Thyroid gland (tissue), 4 donors: ENCODE results near the gene FAR2. TPM values are rescaled to one million over a fixed set of nuclear protein-coding genes. Genes with fewer than 3 reads are reported as not detected.

Experiments
- DNase-seq, 2 donors: peaks; one replicate each; pipeline ENCODE4 v3.0.0-alpha.2; 2019
- H3K27ac ChIP-seq, 3 donors: fragments of 200-600 bp; sonication (generic); 1 replicate in 2 of 3; 2 replicates in 1 of 3; pipeline ENCODE4 v1.5.1; 2016 to 2019; ENCODE audit warnings: mild to moderate bottlenecking in 1 of 3, moderate library complexity in 1 of 3
- H3K27me3 ChIP-seq: fragments of 200-600 bp; sonication (generic); one replicate; pipeline ENCODE4 v1.5.1; 2019
- H3K36me3 ChIP-seq, 2 donors: fragments of 200-600 bp; sonication (generic); one replicate each; pipeline ENCODE4 v1.5.1; 2016 to 2019
- H3K4me1 ChIP-seq, 2 donors: fragments of 200-600 bp; sonication (generic); one replicate each; pipeline ENCODE4 v1.5.1; 2017 to 2019
- H3K4me3 ChIP-seq, 3 donors: fragments of 200-600 bp; sonication (generic); replicated peaks in 1 of 3; 1 replicate in 2 of 3; 2 replicates in 1 of 3; pipeline ENCODE4 v1.5.1; 2016; ENCODE audit warnings: mild to moderate bottlenecking in 1 of 3
- H3K9me3 ChIP-seq: fragments of 200-600 bp; sonication (generic); one replicate; pipeline ENCODE4 v1.5.1; 2017
- CTCF ChIP-seq, 6 experiments: fragments of 200-600 bp in 3 of 6; fragments of 450-650 bp in 3 of 6; sonication (generic) in 3 of 6; IDR thresholded peaks; one replicate each; pipeline ENCODE4 v1.5.1; 2016 to 2019; ENCODE audit warnings: antibody characterized with exemption in 6 of 6, mild to moderate bottlenecking in 2 of 6, inconsistent platforms in 1 of 6, moderate library complexity in 1 of 6
- POLR2A ChIP-seq, 2 donors: fragments of 450-650 bp; IDR thresholded peaks; one replicate each; pipeline ENCODE4 v1.6.1; 2017; ENCODE audit warnings: antibody characterized with exemption in 2 of 2, mild to moderate bottlenecking in 2 of 2, moderate library complexity in 1 of 2
- WGBS, 2 donors: methylation state at CpG; one replicate each; pipeline ENCODE4 v1.1.5; 2017; 5-methylcytosine and 5-hydroxymethylcytosine counted together
- intact Hi-C: fragments of 100-400 bp; cut with DNase I; formaldehyde crosslinking; loops from one replicate; pipeline ENCODE4 v1.15.1; 2023
- total RNA-seq, 4 donors: library from RNA; depleted of rRNA; stranded (reverse); fragments of >200 nt; gene quantifications; one replicate each; pipeline ENCODE4 v1.2.3, GENCODE V29; 2016

FAR2 gene
- total RNA-seq, 4 donors from 2014 or later, result 3.2 to 9.1 (median 4.3) TPM

GRCh38 chr12:29220632-29221336, 71.7 kb downstream of the FAR2 start:
- DNase-seq, result no peak
- Histone ChIP-seq H3K27ac (no peak overlapping the region), H3K36me3 (no peaks in the 10 kb centered on the region), H3K4me1 (no peaks in the 10 kb centered on the region), H3K27me3 (no peaks in the 10 kb centered on the region), H3K9me3 (no peaks in the 10 kb centered on the region), H3K4me3 (no peak overlapping the region)
- WGBS, 2 donors, result 78 to 80% methylated on average over 18 of the region's 18 CpGs
- no peak for TF ChIP-seq CTCF (IDR thresholded peaks at IDR 0.05)
- TF ChIP-seq POLR2A (IDR thresholded peaks at IDR 0.05), result no peak
- intact Hi-C loops, result no loop called here

- Histone ChIP-seq H3K4me1 (no peaks in the 10 kb centered on the region), H3K4me3 (no peak overlapping the region), H3K27me3 (no peaks in the 10 kb centered on the region), H3K27ac (no peak overlapping the region), H3K36me3 (no peaks in the 10 kb centered on the region), H3K9me3 (no peaks in the 10 kb centered on the region)
- TF ChIP-seq CTCF (IDR thresholded peaks at IDR 0.05) (no peak), POLR2A (IDR thresholded peaks at IDR 0.05) (no peak)
- intact Hi-C loops, result no loop called here
- 89 to 93% methylated on average over 1 of the region's 1 CpG for WGBS, 2 donors
- no peak for DNase-seq
Observed at GRCh38 chr12:29222200-29222599, 73.1 kb downstream of the FAR2 start.

GRCh38 chr12:29223426-29223825, 74.3 kb downstream of the FAR2 start:
- 76 to 87% methylated on average over 2 of the region's 2 CpGs for WGBS, 2 donors
- Histone ChIP-seq H3K9me3 (no peaks in the 10 kb centered on the region), H3K36me3 (no peaks in the 10 kb centered on the region), H3K27ac (no peak overlapping the region), H3K4me3 (no peak overlapping the region), H3K27me3 (no peaks in the 10 kb centered on the region), H3K4me1 (no peaks in the 10 kb centered on the region)
- DNase-seq, result no peak
- intact Hi-C loops, result no loop called here
- no peak for TF ChIP-seq CTCF (IDR thresholded peaks at IDR 0.05)
- TF ChIP-seq POLR2A (IDR thresholded peaks at IDR 0.05), result no peak

- no peak for DNase-seq
- H3K4me3 ChIP-seq, result no peak overlapping the region
- H3K9me3 ChIP-seq, result no peaks in the 10 kb centered on the region
- H3K27me3 ChIP-seq, result no peaks in the 10 kb centered on the region
- TF ChIP-seq CTCF (IDR thresholded peaks at IDR 0.05), result no peak
- TF ChIP-seq POLR2A (IDR thresholded peaks at IDR 0.05), result no peak
- 80 to 83% methylated on average over 2 of the region's 2 CpGs for WGBS, 2 donors
- H3K27ac ChIP-seq, result no peak overlapping the region
- intact Hi-C loops, result no loop called here
- no peaks in the 10 kb centered on the region for H3K4me1 ChIP-seq
- no peaks in the 10 kb centered on the region for H3K36me3 ChIP-seq
Observed at GRCh38 chr12:29223956-29224543, 75.0 kb downstream of the FAR2 start.

- Histone ChIP-seq H3K27ac (no peak overlapping the region), H3K4me3 (no peak overlapping the region), H3K27me3 (no peaks in the 10 kb centered on the region), H3K36me3 (no peaks in the 10 kb centered on the region), H3K9me3 (no peaks in the 10 kb centered on the region), H3K4me1 (no peaks in the 10 kb centered on the region)
- no peak for TF ChIP-seq POLR2A (IDR thresholded peaks at IDR 0.05)
- 71 to 83% methylated on average over 4 of the region's 4 CpGs for WGBS, 2 donors
- intact Hi-C loops, result no loop called here
- no peak for DNase-seq
Observed at GRCh38 chr12:29224572-29224971, 75.5 kb downstream of the FAR2 start.
